Activated B cell treated with CpG ODN at 0.5 μM for 24 hours (primary cell): ENCODE data around the gene KIAA1671. TPM values are rescaled to one million over a fixed set of nuclear protein-coding genes. Genes with fewer than 3 reads are reported as not detected.

Experiments
- ATAC-seq: fragments of 200-7000 bp; cut with Tn5 transposase; one replicate; pipeline ENCODE4 v1.10.0; 2021; ENCODE audit warnings: low read depth, mild to moderate bottlenecking, moderate library complexity
- CTCF ChIA-PET: fragments of 350-600 bp; sonication (Branson Sonifier 250); formaldehyde crosslinking; loops from one replicate; lab custom pipeline; 2021; ENCODE audit warnings: antibody characterized with exemption; lab: Charles Lee
- POLR2A ChIA-PET: fragments of 350-600 bp; sonication (Branson Sonifier 250); formaldehyde crosslinking; loops from one replicate; lab custom pipeline; 2021; ENCODE audit warnings: antibody characterized with exemption; lab: Charles Lee
- DNase-seq: peaks from one replicate; pipeline ENCODE4 v3.0.0; 2022
- H3K27ac Mint-ChIP-seq: one replicate; pipeline ENCODE4 v1.8.0; 2020; ENCODE audit warnings: mixed read lengths
- H3K27me3 Mint-ChIP-seq: one replicate; pipeline ENCODE4 v1.8.0; 2021; ENCODE audit warnings: mixed read lengths
- H3K36me3 Mint-ChIP-seq: one replicate; pipeline ENCODE4 v1.8.0; 2021; ENCODE audit warnings: low read depth, mixed read lengths
- H3K4me1 Mint-ChIP-seq: one replicate; pipeline ENCODE4 v1.8.0; 2021; ENCODE audit warnings: mixed read lengths
- H3K4me3 Mint-ChIP-seq: one replicate; pipeline ENCODE4 v1.8.0; 2020; ENCODE audit warnings: mild to moderate bottlenecking, mixed read lengths
- H3K9me3 Mint-ChIP-seq: one replicate; pipeline ENCODE4 v1.8.0; 2020; ENCODE audit warnings: mixed read lengths
- CTCF ChIP-seq: fragments of 200-600 bp; IDR thresholded peaks from one replicate; pipeline ENCODE4 v1.8.0; 2022; ENCODE audit warnings: antibody characterized with exemption, mild to moderate bottlenecking
- intact Hi-C: fragments of 100-400 bp; cut with micrococcal nuclease; formaldehyde crosslinking; loops from one replicate; pipeline ENCODE4 v1.15.1; 2024
- total RNA-seq: library from RNA; stranded (reverse); gene quantifications from 2 replicates; pipeline ENCODE4 v1.2.3, GENCODE V29; 2022

The KIAA1671 gene
- total RNA-seq, 1 donor from 2014 or later = 0.04 TPM

- no peak for TF ChIP-seq CTCF
- peaks cover 33% of the 10 kb centered on the region for H3K27me3 Mint-ChIP-seq
- CTCF ChIA-PET = no interaction called here
- no peaks in the 10 kb centered on the region for H3K9me3 Mint-ChIP-seq
- intact Hi-C loops = no loop called here
- no peaks in the 10 kb centered on the region for H3K36me3 Mint-ChIP-seq
- no peak overlapping the region for H3K27ac Mint-ChIP-seq
- ATAC-seq = no peak
- H3K4me1 Mint-ChIP-seq = no peaks in the 10 kb centered on the region
- no peak overlapping the region for H3K4me3 Mint-ChIP-seq
- no peak for DNase-seq
- POLR2A ChIA-PET = no interaction called here
These were observed 115.4 kb downstream of the KIAA1671 start for GRCh38 chr22:25067851-25068421.

GRCh38 chr22:25068707-25069106, 116.2 kb downstream of the KIAA1671 start:
- Mint-ChIP-seq H3K27ac (no peak overlapping the region), H3K27me3 (peaks cover 30% of the 10 kb centered on the region), H3K36me3 (no peaks in the 10 kb centered on the region), H3K9me3 (no peaks in the 10 kb centered on the region), H3K4me3 (no peak overlapping the region), H3K4me1 (no peaks in the 10 kb centered on the region)
- POLR2A ChIA-PET = no interaction called here
- DNase-seq (no peak), ATAC-seq (no peak)
- CTCF ChIA-PET = no interaction called here
- intact Hi-C loops = no loop called here
- no peak for TF ChIP-seq CTCF

- ChIA-PET POLR2A (no interaction called here), CTCF (no interaction called here)
- Mint-ChIP-seq H3K27ac (no peak overlapping the region), H3K4me3 (no peak overlapping the region), H3K9me3 (no peaks in the 10 kb centered on the region), H3K36me3 (no peaks in the 10 kb centered on the region), H3K4me1 (no peaks in the 10 kb centered on the region), H3K27me3 (peaks cover 29% of the 10 kb centered on the region)
- no peak for DNase-seq
- TF ChIP-seq CTCF = no peak
- intact Hi-C loops = no loop called here
- no peak for ATAC-seq
These were observed 116.9 kb downstream of the KIAA1671 start for GRCh38 chr22:25069426-25069757.

- intact Hi-C loops = no loop called here
- TF ChIP-seq CTCF = no peak
- Mint-ChIP-seq H3K4me1 (no peaks in the 10 kb centered on the region), H3K36me3 (no peaks in the 10 kb centered on the region), H3K27ac (no peak overlapping the region), H3K4me3 (no peak overlapping the region), H3K27me3 (peaks cover 28% of the 10 kb centered on the region), H3K9me3 (no peaks in the 10 kb centered on the region)
- ATAC-seq (no peak), DNase-seq (no peak)
- POLR2A ChIA-PET = no interaction called here
- CTCF ChIA-PET = no interaction called here
These were observed 117.4 kb downstream of the KIAA1671 start for GRCh38 chr22:25069758-25070481.

- H3K27me3 Mint-ChIP-seq = peaks cover 24% of the 10 kb centered on the region
- H3K36me3 Mint-ChIP-seq = no peaks in the 10 kb centered on the region
- H3K9me3 Mint-ChIP-seq = no peaks in the 10 kb centered on the region
- no peak overlapping the region for H3K27ac Mint-ChIP-seq
- ChIA-PET POLR2A (no interaction called here), CTCF (no interaction called here)
- no peak for TF ChIP-seq CTCF
- no peak overlapping the region for H3K4me3 Mint-ChIP-seq
- intact Hi-C loops = no loop called here
- ATAC-seq (no peak), DNase-seq (no peak)
- no peaks in the 10 kb centered on the region for H3K4me1 Mint-ChIP-seq
These were observed 118.4 kb downstream of the KIAA1671 start for GRCh38 chr22:25070956-25071355.
